Hematopoietic multipotent progenitor cell (in vitro differentiated cells): Measurements from ENCODE around the gene COX19. TPM values are rescaled to one million over a fixed set of nuclear protein-coding genes. Genes with fewer than 3 reads are reported as not detected.
A peak's percentile ranks its signal among the peaks of the same experiment; 100 is the strongest.

Source experiments
- DNase-seq, 3 donors: peaks; one replicate each; pipeline ENCODE4 v3.0.0-alpha.2; 2011 to 2015; ENCODE audit warnings: low read depth in 2 of 3, low spot score in 2 of 3
- small RNA-seq: library from RNA; depleted of rRNA; stranded (forward); fragments of <200 nt; gene quantifications from one replicate; pipeline ENCODE3, GENCODE V24; 2012
- total RNA-seq: library from RNA; depleted of rRNA; stranded (reverse); fragments of >200 nt; gene quantifications from one replicate; pipeline ENCODE4 v1.2.3, GENCODE V29; 2012

The COX19 gene
- total RNA-seq, 1 donor = 23.7 TPM

- no peak for DNase-seq
Measured at GRCh38 chr7:918118-918425, 57.3 kb downstream of the COX19 start.

DNA sequence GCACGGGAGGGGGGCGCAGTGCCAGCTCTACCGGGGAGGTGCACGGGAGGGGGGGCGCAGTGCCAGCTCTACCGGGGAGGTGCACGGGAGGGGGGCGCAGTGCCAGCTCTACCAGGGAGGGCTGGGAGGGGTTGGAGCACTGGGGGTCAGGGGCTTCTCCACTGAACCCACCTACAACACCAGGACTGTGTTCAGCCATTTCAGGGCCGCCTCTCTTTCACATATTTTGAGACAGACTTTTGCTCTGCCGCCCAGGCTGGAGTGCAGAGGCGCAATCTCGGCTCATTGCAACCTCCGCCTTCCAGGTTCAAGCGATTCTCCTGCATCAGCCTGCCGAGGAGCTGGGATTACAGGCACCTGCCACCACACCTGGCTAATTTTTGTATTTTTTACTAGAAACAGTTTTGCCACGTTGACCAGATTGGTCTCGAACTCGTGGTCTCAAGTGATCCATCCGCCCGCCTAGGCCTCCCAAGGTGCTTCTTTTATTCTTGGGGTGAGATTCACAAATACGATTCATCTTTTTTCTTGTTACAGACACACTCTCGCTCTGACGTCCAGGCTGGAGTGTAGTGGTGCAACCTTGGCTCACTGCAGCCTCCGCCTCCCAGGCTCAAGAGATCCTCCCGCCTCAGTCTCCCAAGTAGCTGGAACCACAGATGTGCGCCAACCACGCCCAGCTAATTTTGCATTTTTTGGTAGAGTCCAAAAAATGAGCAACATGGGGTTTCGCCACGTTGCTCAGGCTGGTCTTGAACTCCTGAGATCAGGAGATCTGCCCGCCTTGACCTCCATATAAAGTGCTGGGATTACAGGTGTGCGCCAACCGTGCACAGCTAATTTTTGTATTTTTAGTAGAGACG lies 57.9 kb downstream of the COX19 start:
- no peak for DNase-seq

GRCh38 chr7:916291-916941 lies 58.9 kb downstream of the COX19 start:
- no peak for DNase-seq

Small RNA genes lying within 50 kb of the gene (small RNA-seq; reads per million reads assigned to genes)
- gene MIR339 = 89.5 reads per million, percentile 97 among the genes with 10 or more reads in this experiment

Other genes starting within 250 kb of the COX19 start
- gene DNAAF5, start 248.8 kb downstream of the COX19 start, total RNA-seq = 46.0 TPM
- 11.6 TPM for gene PRKAR1B, start 248.3 kb downstream of the COX19 start, total RNA-seq
- 118 TPM for gene SUN1, start 143.1 kb downstream of the COX19 start, total RNA-seq
- gene GET4, start 99.0 kb downstream of the COX19 start, total RNA-seq = 37.4 TPM
- gene ADAP1, start 20.9 kb downstream of the COX19 start, total RNA-seq = 16.2 TPM
- gene CYP2W1, start 7.6 kb upstream of the COX19 start, total RNA-seq = not detected
- 33.9 TPM for gene GPR146, start 69.0 kb upstream of the COX19 start, total RNA-seq
- 0.27 TPM for gene GPER1, start 112.6 kb upstream of the COX19 start, total RNA-seq
- 23.4 TPM for gene ZFAND2A, start 184.6 kb upstream of the COX19 start, total RNA-seq